Spleen (tissue), 7 donors: ENCODE data around the gene EEIG1.

ENCODE experiments used
- CTCF ChIP-seq, 11 experiments: fragments of 200-600 bp in 7 of 11; fragments of 450-650 bp in 4 of 11; sonication (generic) in 4 of 11; IDR thresholded peaks in 8 of 11; conservative IDR thresholded peaks in 3 of 11; 1 replicate in 7 of 11; 2 replicates in 4 of 11; pipeline versions ENCODE4 v1.4.0 to v1.8.0; 2016 to 2021; ENCODE audit warnings: antibody characterized with exemption in 11 of 11, inconsistent platforms in 4 of 11, mild to moderate bottlenecking in 1 of 11
- POLR2AphosphoS5 ChIP-seq, 3 donors: sonication (generic); formaldehyde crosslinking; IDR thresholded peaks; one replicate each; pipeline ENCODE4 v1.5.1; 2017; ENCODE audit warnings: antibody characterized with exemption in 3 of 3
- donor health status: DM: no; HTN: no; CAD: no; lungs with moderate emphysema.
- donor health status: DM: no; HTN: no; CAD: no.
- donor health status: DM: no; HTN: no; CAD: no.

GRCh38 chr9:128026773-128027541 is 46.2 kb upstream of the EEIG1 start:
- no peak for TF ChIP-seq CTCF (IDR thresholded peaks at IDR 0.05 in 8 of 11, conservative IDR thresholded peaks at IDR 0.05 in 3 of 11)
- TF ChIP-seq POLR2AphosphoS5 (IDR thresholded peaks at IDR 0.05): peak in 1 of 3 donors; percentile 57
